ENCODE measurements around the gene ADAM10.

The ADAM10 gene

GRCh38 chr15:58541410-58542087 is 208.0 kb downstream of the ADAM10 start:
- DNase-seq (ENCODE audit: insufficient read length, low spot score) (no peak), FAIRE-seq (no peak)
- TF ChIP-seq POLR2A (IDR thresholded peaks at IDR 0.05; ENCODE audit: low read depth, low read length): no peak

- no peak for TF ChIP-seq POLR2A (IDR thresholded peaks at IDR 0.05; ENCODE audit: low read depth, low read length)
- FAIRE-seq (no peak), DNase-seq (ENCODE audit: insufficient read length, low spot score) (no peak)
Measured at GRCh38 chr15:58539548-58539947, 210.0 kb downstream of the ADAM10 start.

GRCh38 chr15:58538901-58539300 is 210.6 kb downstream of the ADAM10 start:
- FAIRE-seq (no peak), DNase-seq (ENCODE audit: insufficient read length, low spot score) (no peak)
- no peak for TF ChIP-seq POLR2A (IDR thresholded peaks at IDR 0.05; ENCODE audit: low read depth, low read length)
